BLaER1 (cell line): ENCODE results near the gene A2M.
"Not testable (repeated sequence)": the region's sequence is repeated elsewhere in the genome, so short reads cannot be mapped to it uniquely, and the experiment has no call there.

Experiments used
- H3K27ac ChIP-seq: shearing (Covaris generic); formaldehyde crosslinking; 2 replicates; pipeline ENCODE4 v1.8.1; 2022
- H3K27me3 ChIP-seq: shearing (Covaris generic); formaldehyde crosslinking; 2 replicates; pipeline ENCODE4 v1.8.1; 2022
- H3K36me3 ChIP-seq: shearing (Covaris generic); formaldehyde crosslinking; 2 replicates; pipeline ENCODE4 v1.8.1; 2022
- H3K4me1 ChIP-seq: shearing (Covaris generic); formaldehyde crosslinking; 2 replicates; pipeline ENCODE4 v1.8.1; 2022
- H3K4me2 ChIP-seq: shearing (Covaris generic); formaldehyde crosslinking; 2 replicates; pipeline ENCODE4 v1.8.1; 2022
- H3K4me3 ChIP-seq: shearing (Covaris generic); formaldehyde crosslinking; 2 replicates; pipeline ENCODE4 v1.8.1; 2022
- H3K9ac ChIP-seq: shearing (Covaris generic); formaldehyde crosslinking; 2 replicates; pipeline ENCODE4 v1.8.1; 2022
- H3K9me3 ChIP-seq: shearing (Covaris generic); formaldehyde crosslinking; 2 replicates; pipeline ENCODE4 v1.8.1; 2022
- H4K20me1 ChIP-seq: shearing (Covaris generic); formaldehyde crosslinking; 2 replicates; pipeline ENCODE4 v1.8.1; 2022
- Cebpa-rat ChIP-seq: shearing (Covaris generic); IDR thresholded peaks from 2 replicates; pipeline ENCODE4 v1.8.1; 2022

The A2M gene

GRCh38 chr12:9115731-9116559, at the start of gene A2M:
A2M (minus strand) TSS chr12:9115919; CDS start chr12:9115849, 70 bp downstream.
- no peaks in the 10 kb centered on the region for H3K27me3 ChIP-seq
- no peaks in the 10 kb centered on the region for H3K9me3 ChIP-seq
- no peak for TF ChIP-seq Cebpa-rat

GRCh38 chr12:9163392-9163791, 47.7 kb upstream of the A2M start:
- Histone ChIP-seq H3K27ac (no peak overlapping the region), H3K4me3 (no peak overlapping the region), H3K4me2 (no peak overlapping the region), H3K27me3 (no peaks in the 10 kb centered on the region), H3K9me3 (no peaks in the 10 kb centered on the region), H3K4me1 (no peaks in the 10 kb centered on the region), H3K9ac (no peak overlapping the region), H3K36me3 (no peaks in the 10 kb centered on the region), H4K20me1 (no peaks in the 10 kb centered on the region)
- no peak for TF ChIP-seq Cebpa-rat

More at GRCh38 chr12:9115731-9116559, at the start of gene A2M:
- H3K27ac ChIP-seq = peak within 1 kb of the TSS; percentile 45
- H3K4me2 ChIP-seq = peak within 1 kb of the TSS; percentile 82
- no peaks in the 10 kb centered on the region for H4K20me1 ChIP-seq
- no peak within 1 kb of the TSS for H3K9ac ChIP-seq
- H3K4me3 ChIP-seq = no peak within 1 kb of the TSS; the same call in 1 of the 2 replicates
- no peaks in the 10 kb centered on the region for H3K36me3 ChIP-seq
- H3K4me1 ChIP-seq = peaks cover 42% of the 10 kb centered on the region

- Histone ChIP-seq H3K9ac (no peak overlapping the region), H3K27me3 (no peaks in the 10 kb centered on the region), H3K36me3 (no peaks in the 10 kb centered on the region), H3K4me3 (no peak overlapping the region), H3K27ac (no peak overlapping the region), H3K9me3 (no peaks in the 10 kb centered on the region), H3K4me2 (no peak overlapping the region), H4K20me1 (no peaks in the 10 kb centered on the region), H3K4me1 (no peaks in the 10 kb centered on the region)
- TF ChIP-seq Cebpa-rat = no peak
Measured at GRCh38 chr12:9156119-9156518, 40.4 kb upstream of the A2M start.

GRCh38 chr12:9149372-9149771, 33.7 kb upstream of the A2M start:
- Histone ChIP-seq H3K9ac (no peak overlapping the region), H3K36me3 (no peaks in the 10 kb centered on the region), H3K9me3 (peaks cover 9% of the 10 kb centered on the region), H3K27ac (no peak overlapping the region), H3K4me2 (no peak overlapping the region), H3K4me3 (no peak overlapping the region), H4K20me1 (no peaks in the 10 kb centered on the region), H3K27me3 (no peaks in the 10 kb centered on the region), H3K4me1 (no peaks in the 10 kb centered on the region)
- no peak for TF ChIP-seq Cebpa-rat

- Histone ChIP-seq H3K4me1 (no peaks in the 10 kb centered on the region), H3K4me3 (no peak overlapping the region), H3K9ac (no peak overlapping the region), H3K27me3 (no peaks in the 10 kb centered on the region), H4K20me1 (no peaks in the 10 kb centered on the region), H3K36me3 (no peaks in the 10 kb centered on the region), H3K9me3 (peaks cover 14% of the 10 kb centered on the region), H3K4me2 (no peak overlapping the region), H3K27ac (no peak overlapping the region)
- TF ChIP-seq Cebpa-rat = no peak
Measured at GRCh38 chr12:9148926-9149325, 33.2 kb upstream of the A2M start.

GRCh38 chr12:9147461-9147860, 31.7 kb upstream of the A2M start:
- TF ChIP-seq Cebpa-rat = no peak
- no peak overlapping the region for H3K27ac ChIP-seq

GRCh38 chr12:9144730-9145106, 29.0 kb upstream of the A2M start:
- Histone ChIP-seq H3K36me3 (no peaks in the 10 kb centered on the region), H3K9me3 (peaks cover 45% of the 10 kb centered on the region), H3K4me3 (no peak overlapping the region), H3K9ac (no peak overlapping the region), H3K27me3 (no peaks in the 10 kb centered on the region), H4K20me1 (no peaks in the 10 kb centered on the region), H3K27ac (no peak overlapping the region), H3K4me2 (no peak overlapping the region), H3K4me1 (no peaks in the 10 kb centered on the region)
- TF ChIP-seq Cebpa-rat = no peak

More at GRCh38 chr12:9147461-9147860, 31.7 kb upstream of the A2M start:
- Histone ChIP-seq H3K36me3 (no peaks in the 10 kb centered on the region), H3K27me3 (no peaks in the 10 kb centered on the region), H3K4me3 (no peak overlapping the region), H3K9me3 (peaks cover 28% of the 10 kb centered on the region), H3K9ac (no peak overlapping the region), H3K4me2 (no peak overlapping the region), H3K4me1 (no peaks in the 10 kb centered on the region), H4K20me1 (no peaks in the 10 kb centered on the region)

- Histone ChIP-seq H3K9ac (no peak overlapping the region), H3K9me3 (peaks cover 46% of the 10 kb centered on the region), H3K4me1 (no peaks in the 10 kb centered on the region), H3K4me2 (no peak overlapping the region), H3K27ac (no peak overlapping the region), H4K20me1 (no peaks in the 10 kb centered on the region), H3K27me3 (no peaks in the 10 kb centered on the region), H3K4me3 (no peak overlapping the region), H3K36me3 (no peaks in the 10 kb centered on the region)
- TF ChIP-seq Cebpa-rat = no peak
Measured at GRCh38 chr12:9143929-9144729, 28.4 kb upstream of the A2M start.

- Histone ChIP-seq H3K4me1 (no peaks in the 10 kb centered on the region), H3K4me3 (no peak overlapping the region), H3K36me3 (no peaks in the 10 kb centered on the region), H3K9me3 (peaks cover 46% of the 10 kb centered on the region), H3K4me2 (no peak overlapping the region), H3K27me3 (no peaks in the 10 kb centered on the region), H3K9ac (no peak overlapping the region), H4K20me1 (no peaks in the 10 kb centered on the region), H3K27ac (no peak overlapping the region)
- TF ChIP-seq Cebpa-rat = no peak
Measured at GRCh38 chr12:9143137-9143536, 27.4 kb upstream of the A2M start.

- not testable (repeated sequence) for H3K4me1 ChIP-seq, H3K27ac ChIP-seq, H3K4me2 ChIP-seq, H3K9ac ChIP-seq, H3K36me3 ChIP-seq, H4K20me1 ChIP-seq, H3K4me3 ChIP-seq, H3K27me3 ChIP-seq
- peaks cover 40% of the 10 kb centered on the region for H3K9me3 ChIP-seq
Measured at GRCh38 chr12:9139588-9140290, 24.0 kb upstream of the A2M start.
